ENCODE results near the gene MRPL40. TPM values are rescaled to one million over a fixed set of nuclear protein-coding genes. Genes with fewer than 3 reads are reported as not detected.

The MRPL40 gene
- total and polyA plus RNA-seq, 2 experiments from 2014 or later: 25.9 to 57.6 TPM

DNA sequence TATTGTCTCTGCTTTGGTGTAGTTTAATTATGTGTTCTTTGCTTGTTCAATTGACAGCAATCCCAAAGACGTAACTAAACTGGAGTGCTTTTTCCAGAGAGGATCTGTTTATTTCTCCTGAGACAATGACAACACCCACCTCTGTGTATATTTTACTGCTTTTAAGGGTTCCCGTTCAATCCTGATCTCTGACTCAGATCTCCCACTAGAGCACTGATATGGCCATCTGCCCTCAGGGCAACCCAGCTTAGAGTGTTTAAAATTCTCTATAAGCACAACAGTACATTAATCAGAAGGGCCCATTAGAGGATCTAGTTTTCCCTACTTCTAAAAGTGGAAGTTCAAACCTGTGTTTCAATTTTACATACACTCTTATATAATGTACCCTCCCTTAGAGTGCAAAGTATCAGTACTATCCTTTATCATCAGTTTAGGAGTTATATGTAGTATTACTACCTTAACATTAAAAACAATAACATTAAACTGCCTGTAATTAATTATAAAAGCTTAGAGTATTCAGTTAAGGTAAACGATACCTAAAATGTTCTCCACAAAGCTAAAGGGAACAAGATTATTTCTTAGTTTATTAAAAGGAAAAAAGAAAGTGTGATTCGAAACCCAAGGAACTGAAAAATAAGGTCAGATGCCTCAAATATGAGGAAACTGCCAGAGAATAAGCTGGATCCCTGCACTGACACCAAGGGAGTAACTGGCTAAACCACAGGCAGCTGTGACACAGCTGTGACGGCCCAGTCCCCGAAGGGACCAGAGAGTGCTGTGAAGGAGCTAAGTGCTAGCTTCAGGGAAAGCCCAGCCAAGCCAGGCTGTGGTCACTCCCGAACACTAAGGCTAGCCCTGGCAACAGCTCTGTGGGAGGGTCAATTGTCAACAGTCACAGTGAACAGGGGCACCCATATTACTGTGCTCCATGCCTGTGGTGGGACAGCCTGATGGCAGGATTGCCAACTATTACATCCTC, 31.4 kb downstream of the MRPL40 start:
- H3K9me3 ChIP-seq (ENCODE audit: low read depth): no peaks in the 10 kb centered on the region
- TF ChIP-seq, protein P1, sequence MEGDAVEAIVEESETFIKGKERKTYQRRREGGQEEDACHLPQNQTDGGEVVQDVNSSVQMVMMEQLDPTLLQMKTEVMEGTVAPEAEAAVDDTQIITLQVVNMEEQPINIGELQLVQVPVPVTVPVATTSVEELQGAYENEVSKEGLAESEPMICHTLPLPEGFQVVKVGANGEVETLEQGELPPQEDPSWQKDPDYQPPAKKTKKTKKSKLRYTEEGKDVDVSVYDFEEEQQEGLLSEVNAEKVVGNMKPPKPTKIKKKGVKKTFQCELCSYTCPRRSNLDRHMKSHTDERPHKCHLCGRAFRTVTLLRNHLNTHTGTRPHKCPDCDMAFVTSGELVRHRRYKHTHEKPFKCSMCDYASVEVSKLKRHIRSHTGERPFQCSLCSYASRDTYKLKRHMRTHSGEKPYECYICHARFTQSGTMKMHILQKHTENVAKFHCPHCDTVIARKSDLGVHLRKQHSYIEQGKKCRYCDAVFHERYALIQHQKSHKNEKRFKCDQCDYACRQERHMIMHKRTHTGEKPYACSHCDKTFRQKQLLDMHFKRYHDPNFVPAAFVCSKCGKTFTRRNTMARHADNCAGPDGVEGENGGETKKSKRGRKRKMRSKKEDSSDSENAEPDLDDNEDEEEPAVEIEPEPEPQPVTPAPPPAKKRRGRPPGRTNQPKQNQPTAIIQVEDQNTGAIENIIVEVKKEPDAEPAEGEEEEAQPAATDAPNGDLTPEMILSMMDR (IDR thresholded peaks at IDR 0.05; ENCODE audit: poor library complexity): no peak
- no peak for TF ChIP-seq EZH2 (IDR thresholded peaks at IDR 0.05; ENCODE audit: borderline replicate concordance)
- TF ChIP-seq EZH2phosphoT487 (IDR thresholded peaks at IDR 0.05; ENCODE audit: low read depth, severe bottlenecking, unreplicated experiment): no peak
- H4K20me1 ChIP-seq (ENCODE audit: insufficient read depth, poor library complexity, severe bottlenecking): no peaks in the 10 kb centered on the region
- no peak overlapping the region for H3K4me2 ChIP-seq
- WGBS (ENCODE audit: low lambda C conversion rate, missing lambda C conversion rate): 70% methylated on average over 7 of the region's 7 CpGs
- H3K4me3 ChIP-seq: no peak overlapping the region
- no peak overlapping the region for H3K27ac ChIP-seq
- no peak overlapping the region for H2AFZ ChIP-seq
- no peaks in the 10 kb centered on the region for H3K36me3 ChIP-seq (replicated peaks; ENCODE audit: insufficient read depth, low read depth)
- no peaks in the 10 kb centered on the region for H3K27me3 ChIP-seq
- no peaks in the 10 kb centered on the region for H3K79me2 ChIP-seq
- DNase-seq (ENCODE audit: low spot score): no peak
- no peaks in the 10 kb centered on the region for H3K9me2 ChIP-seq (replicated peaks; ENCODE audit: insufficient read depth)
- no peaks in the 10 kb centered on the region for H3K4me1 ChIP-seq (ENCODE audit: insufficient read depth)

DNA sequence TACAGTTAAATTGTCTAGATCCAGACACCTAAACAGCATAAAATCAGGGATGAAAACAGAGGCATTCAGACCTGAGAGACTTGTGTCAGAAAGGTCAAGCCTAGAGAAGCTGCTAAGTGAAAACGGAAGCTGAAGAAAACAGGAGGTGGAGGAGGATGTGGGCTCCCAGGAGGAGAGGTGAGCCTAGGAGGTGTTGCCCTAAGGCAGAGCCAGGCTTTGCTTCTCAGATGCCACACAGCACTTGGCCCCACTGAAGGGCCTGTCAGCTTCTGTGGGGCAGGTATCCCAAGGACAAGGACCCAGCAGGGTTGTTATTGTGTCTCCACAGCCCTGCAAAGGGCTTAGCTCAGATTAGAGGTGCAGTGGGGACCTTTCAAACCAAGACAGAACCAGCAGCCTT, 32.2 kb downstream of the MRPL40 start:
- H3K4me3 ChIP-seq: no peak overlapping the region
- no peaks in the 10 kb centered on the region for H3K36me3 ChIP-seq (replicated peaks; ENCODE audit: insufficient read depth, low read depth)
- 83% methylated on average over 1 of the region's 1 CpG for WGBS (ENCODE audit: low lambda C conversion rate, missing lambda C conversion rate)
- H3K4me1 ChIP-seq (ENCODE audit: insufficient read depth): no peaks in the 10 kb centered on the region
- TF ChIP-seq EZH2 (IDR thresholded peaks at IDR 0.05; ENCODE audit: borderline replicate concordance) (no peak), EZH2phosphoT487 (IDR thresholded peaks at IDR 0.05; ENCODE audit: low read depth, severe bottlenecking, unreplicated experiment) (no peak)
- TF ChIP-seq, protein P1 (IDR thresholded peaks at IDR 0.05; ENCODE audit: poor library complexity): no peak
- H3K27ac ChIP-seq: no peak overlapping the region
- no peaks in the 10 kb centered on the region for H3K9me2 ChIP-seq (replicated peaks; ENCODE audit: insufficient read depth)
- H4K20me1 ChIP-seq (ENCODE audit: insufficient read depth, poor library complexity, severe bottlenecking): no peaks in the 10 kb centered on the region
- no peak overlapping the region for H3K4me2 ChIP-seq
- no peaks in the 10 kb centered on the region for H3K79me2 ChIP-seq
- no peaks in the 10 kb centered on the region for H3K27me3 ChIP-seq
- no peak overlapping the region for H2AFZ ChIP-seq
- H3K9me3 ChIP-seq (ENCODE audit: low read depth): no peaks in the 10 kb centered on the region
- no peak for DNase-seq (ENCODE audit: low spot score)

DNA sequence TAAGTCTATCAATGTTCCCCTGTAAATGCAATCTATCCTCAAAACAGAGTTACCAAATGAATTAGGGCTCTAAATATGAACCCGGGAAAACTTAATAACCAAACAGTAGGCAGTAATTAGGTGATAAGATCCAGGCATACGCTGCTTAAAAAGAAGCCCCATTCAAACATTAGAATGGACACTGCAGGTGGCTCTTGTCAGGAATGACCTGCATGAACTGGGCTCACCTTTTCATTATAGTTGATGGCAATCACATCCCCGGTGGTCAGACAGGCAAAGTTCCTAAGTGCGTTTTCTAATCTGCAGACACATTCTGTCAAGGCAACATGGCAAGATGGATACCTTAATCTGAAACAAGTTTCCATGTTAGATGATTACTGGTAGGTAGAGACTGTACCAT, 32.6 kb downstream of the MRPL40 start:
- Histone ChIP-seq H3K27ac (no peak overlapping the region), H3K27me3 (no peaks in the 10 kb centered on the region), H3K4me1 (ENCODE audit: insufficient read depth) (no peaks in the 10 kb centered on the region), H3K79me2 (no peaks in the 10 kb centered on the region), H3K9me3 (ENCODE audit: low read depth) (no peaks in the 10 kb centered on the region), H3K4me3 (no peak overlapping the region), H3K9me2 (replicated peaks; ENCODE audit: insufficient read depth) (no peaks in the 10 kb centered on the region), H2AFZ (no peak overlapping the region), H3K36me3 (replicated peaks; ENCODE audit: insufficient read depth, low read depth) (no peaks in the 10 kb centered on the region), H4K20me1 (ENCODE audit: insufficient read depth, poor library complexity, severe bottlenecking) (no peaks in the 10 kb centered on the region), H3K4me2 (no peak overlapping the region)
- no peak for TF ChIP-seq EZH2 (IDR thresholded peaks at IDR 0.05; ENCODE audit: borderline replicate concordance)
- TF ChIP-seq, protein P1 (IDR thresholded peaks at IDR 0.05; ENCODE audit: poor library complexity): no peak
- TF ChIP-seq EZH2phosphoT487 (IDR thresholded peaks at IDR 0.05; ENCODE audit: low read depth, severe bottlenecking, unreplicated experiment): no peak
- no peak for DNase-seq (ENCODE audit: low spot score)
- WGBS (ENCODE audit: low lambda C conversion rate, missing lambda C conversion rate): 86% methylated on average over 4 of the region's 4 CpGs
